Nucleus accumbens (tissue), 56 donors: ENCODE measurements around the gene SRCIN1.
"Not testable (repeated sequence)": the region's sequence is repeated elsewhere in the genome, so short reads cannot be mapped to it uniquely, and the experiment has no call there.

Experiments
- DNase-seq, 56 donors: peaks; one replicate each; lab custom pipeline; 2025; lab: John Stamatoyannopoulos, UW

Gene SRCIN1

DNA sequence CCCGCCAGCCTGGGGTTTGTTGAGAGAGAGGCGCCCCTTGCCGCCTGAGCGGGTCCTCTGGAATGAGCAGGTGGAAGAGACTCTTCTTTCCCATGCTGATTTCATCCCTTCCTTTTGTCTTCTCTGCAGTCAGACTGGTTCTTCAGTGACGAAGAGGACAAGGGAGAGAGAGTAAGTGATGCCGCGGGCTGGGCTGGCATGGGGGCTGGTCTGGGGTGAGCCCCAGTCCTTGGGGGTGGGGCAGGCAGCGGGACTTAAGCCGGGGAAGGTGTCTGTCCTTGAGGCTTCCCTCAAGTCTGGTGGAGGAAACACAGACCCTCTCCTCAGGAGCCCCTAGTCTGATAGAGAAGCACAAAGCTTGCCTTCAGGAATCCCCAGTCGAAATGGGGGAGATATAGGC is 108.1 kb downstream of the SRCIN1 start:
- not testable (repeated sequence) for DNase-seq

DNA sequence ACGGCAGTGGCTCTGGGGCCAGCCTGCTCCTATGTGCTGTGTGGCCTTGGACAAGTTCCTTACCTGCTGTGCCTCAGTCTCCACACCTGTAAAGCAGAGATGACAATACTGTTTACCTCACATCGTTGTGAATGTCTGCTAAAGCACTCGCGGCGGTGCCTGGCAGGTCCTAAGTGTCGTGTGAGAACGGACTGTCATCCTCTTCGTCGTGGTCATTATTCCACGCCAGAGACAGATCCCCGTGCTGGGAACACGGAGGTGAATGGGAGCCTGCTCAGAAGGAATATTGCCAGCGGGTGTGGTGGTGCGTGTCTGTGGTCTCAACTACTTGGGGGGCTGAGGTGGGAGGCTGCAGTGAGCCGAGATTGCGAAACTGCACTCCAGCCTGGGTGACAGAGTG is 111.6 kb downstream of the SRCIN1 start:
- DNase-seq: not testable (repeated sequence)

DNA sequence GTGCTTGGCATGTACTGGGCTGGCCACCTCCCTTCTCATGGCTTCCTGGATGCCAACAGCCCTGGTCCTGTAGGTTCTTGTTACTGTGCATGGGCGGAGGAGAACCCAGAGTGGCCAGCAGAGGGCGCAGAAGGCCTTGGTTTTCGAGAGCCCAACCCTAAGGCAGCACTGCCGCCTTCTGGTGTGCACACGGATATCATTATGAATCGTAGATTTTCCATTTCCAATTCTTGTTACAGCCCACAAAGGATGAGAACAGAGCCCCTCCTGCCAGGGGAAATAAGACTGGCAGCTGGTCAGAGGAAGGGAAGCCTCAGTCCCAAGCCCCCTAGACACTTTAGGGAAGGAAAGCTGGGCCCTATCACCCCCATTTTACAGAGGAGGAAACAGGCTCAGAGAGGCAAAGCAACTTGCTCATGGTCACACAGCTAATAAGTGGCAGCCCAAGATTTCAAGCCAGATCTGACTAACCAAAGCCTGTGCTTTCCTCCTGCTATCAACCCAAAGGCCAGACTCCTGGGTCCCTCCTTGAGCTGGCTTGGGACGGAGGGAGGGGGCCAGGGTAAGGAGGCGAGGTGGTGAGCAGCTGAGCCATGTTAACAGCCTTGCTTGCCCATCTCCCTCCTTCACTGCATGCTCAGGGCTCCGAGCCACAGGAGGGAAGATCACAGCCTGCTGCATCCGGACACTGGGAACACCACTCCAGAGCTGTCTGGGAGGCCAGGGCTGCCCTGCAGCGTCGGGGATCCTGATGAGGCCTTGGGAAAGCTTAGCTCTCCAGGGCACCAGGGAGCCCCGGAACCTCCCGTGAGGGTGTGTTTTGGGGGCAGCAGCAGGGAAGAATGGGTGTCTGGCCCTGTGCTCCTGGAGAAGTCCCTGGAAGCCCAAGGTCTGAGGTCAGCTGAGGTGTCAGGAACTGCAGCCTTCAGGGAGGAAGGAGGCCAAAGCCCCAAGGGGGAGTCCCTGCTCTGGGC is 113.4 kb downstream of the SRCIN1 start:
- DNase-seq: peak in 53 of 56 donors; percentile 27 to 96 (median 75)

DNA sequence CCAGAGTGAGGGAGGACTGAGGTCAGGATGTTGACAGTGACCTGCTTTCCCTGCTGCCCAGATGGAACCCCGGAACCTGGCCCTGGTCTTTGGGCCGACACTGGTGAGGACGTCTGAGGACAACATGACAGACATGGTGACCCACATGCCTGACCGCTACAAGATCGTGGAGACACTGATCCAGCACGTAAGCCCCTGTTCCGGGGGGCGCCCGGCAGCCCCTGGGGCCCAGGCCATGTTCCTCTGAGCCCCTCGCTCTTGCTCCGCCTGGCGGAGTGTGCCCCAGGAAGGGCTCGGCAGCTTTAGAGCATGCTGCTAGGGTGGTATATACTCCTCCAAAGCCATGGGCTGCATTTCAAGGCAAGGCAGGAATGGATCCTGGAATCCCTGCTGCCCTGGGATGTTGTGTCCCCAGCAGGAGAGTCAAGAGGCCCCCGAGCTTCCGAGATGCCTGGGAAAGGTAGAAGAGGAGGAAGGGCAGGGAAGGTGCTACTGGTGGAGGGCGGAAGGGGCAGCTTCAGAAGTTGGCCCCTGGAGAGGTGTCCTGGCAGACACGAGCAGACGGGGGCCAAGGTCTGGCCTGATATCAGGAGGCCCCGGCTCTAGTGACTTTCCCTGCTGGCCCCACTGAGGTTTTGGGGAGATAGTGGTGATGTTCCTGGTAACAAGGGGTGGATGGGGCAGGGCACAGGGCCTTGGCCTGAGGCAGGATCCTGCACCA is 114.2 kb downstream of the SRCIN1 start:
- not testable (repeated sequence) for DNase-seq

DNA sequence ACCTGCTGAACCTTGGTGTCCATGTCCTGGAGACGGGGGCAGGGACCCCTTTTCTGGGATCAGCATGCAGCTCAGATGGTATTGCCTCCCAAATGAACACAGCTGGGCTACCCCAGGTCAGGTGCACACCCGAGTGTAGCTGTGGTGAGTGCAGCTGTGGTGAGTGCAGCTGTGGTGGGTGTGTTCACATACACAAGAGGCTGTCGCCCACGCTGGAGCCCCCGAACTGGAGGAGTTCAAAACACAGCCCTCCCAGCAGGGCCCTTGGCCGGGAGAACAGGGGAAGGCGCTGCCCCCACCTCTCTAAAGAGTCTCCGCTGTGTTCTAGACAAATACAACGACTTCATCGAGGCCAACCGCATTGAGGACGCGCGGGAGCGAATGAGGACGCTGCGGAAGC is 116.0 kb downstream of the SRCIN1 start:
- not testable (repeated sequence) for DNase-seq

DNA sequence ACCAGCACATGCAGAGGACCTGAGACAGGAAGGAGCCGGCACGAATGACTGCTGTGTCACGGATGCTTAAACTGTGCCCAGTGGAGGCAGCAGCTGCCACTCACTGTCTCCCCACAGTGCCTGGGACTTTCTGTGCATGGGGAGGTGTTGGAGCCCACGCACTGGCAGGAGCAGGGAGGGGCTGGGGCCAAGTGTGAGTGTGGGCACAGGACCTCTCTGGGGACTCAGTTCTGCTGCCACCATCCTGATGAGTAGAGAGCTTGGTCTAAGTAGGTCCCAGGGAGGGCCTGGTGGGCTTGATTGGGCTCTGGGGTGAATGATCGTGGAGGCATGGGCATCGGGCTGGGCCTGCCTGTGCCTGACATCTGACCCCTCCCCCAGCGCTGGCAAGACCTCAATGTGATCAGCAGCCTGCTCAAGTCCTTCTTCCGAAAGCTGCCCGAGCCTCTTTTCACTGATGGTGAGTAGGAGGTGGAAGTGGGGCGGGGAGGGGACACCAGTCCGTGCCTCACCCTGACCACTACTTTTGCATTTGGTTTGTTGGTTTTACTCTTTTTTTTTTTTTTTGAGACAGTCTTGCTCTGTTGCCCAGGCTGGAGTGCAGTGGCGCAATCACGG is 120.0 kb downstream of the SRCIN1 start:
- DNase-seq: peak in 10 of 56 donors; percentile 10 to 54 (median 26)

DNA sequence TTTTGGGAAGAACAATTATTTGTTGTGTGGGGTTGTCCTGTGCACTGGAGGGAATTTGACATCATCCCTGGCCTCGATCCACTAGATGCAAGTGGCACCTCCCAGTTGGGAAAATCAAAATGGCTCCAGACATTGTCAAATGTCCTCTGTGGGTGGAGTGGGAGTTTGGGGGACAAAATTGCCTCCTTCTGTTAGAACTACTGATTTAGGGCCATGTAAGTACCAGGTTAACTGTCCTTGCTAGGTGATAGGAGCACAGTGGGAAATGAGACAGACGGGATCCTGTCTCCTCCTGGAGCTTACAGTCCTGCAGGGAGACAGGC is 120.6 kb downstream of the SRCIN1 start:
- no peak for DNase-seq

DNA sequence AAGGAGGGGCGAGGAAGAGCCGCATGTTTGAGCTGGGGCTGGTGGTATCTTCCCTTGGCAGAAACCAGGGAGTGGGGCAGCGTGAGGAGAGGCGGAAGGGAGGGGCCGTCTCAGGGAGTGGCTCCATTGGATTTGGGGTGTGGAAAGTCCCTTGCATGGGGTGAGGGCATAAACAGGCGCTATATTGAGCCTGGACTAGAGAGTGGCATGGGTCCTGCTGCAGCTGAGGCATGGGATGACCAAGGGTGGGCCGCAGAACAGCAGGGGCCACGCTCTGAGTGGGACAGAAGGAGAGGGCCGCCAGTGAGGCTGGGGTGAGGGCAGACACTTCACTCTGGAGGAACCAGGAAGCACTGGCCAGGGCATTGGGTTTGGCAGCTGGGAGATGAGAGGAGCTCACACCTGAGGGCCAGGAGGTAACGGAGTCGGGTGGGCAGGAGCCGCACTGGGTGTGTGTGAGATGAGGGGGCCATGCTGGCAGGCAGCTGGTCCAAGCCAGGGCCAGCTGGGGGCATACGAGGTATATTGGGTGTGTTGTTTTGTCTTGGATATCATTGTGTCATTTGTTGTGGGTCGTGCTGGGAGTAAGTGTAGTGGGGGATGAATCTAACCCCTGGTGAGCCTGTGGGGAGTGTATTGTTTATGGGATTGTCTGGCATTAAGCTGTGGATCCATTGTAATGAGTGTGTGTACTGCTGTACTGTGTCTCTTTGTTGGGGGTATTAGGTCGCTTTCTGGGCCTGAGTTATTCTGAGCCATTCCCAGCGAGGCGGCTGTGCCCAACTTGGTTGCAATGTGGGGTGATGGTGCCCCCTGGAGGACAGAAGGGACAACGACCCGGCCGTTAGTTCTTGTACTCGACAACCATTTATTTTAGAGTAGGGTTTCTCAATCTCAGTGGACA is 121.3 kb downstream of the SRCIN1 start:
- peak in 51 of 56 donors; percentile 13 to 90 (median 76) for DNase-seq

DNA sequence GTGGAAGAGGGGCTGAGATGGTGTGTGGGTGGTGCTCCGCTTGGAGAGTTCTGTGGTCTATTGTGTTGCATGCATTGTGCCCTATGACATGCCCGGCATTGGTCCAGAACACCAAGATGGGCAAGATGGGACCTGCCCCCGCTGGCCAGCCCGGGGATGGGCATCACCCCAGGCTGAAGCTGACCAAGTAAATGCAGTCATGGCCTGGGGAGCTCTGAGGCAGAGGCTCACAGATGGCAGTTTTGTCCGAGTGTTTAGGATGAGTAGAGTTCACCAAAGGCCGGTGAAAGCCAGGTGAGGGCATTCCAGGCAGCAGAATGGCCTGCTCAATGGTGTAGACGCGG is 123.1 kb downstream of the SRCIN1 start:
- not testable (repeated sequence) for DNase-seq

DNA sequence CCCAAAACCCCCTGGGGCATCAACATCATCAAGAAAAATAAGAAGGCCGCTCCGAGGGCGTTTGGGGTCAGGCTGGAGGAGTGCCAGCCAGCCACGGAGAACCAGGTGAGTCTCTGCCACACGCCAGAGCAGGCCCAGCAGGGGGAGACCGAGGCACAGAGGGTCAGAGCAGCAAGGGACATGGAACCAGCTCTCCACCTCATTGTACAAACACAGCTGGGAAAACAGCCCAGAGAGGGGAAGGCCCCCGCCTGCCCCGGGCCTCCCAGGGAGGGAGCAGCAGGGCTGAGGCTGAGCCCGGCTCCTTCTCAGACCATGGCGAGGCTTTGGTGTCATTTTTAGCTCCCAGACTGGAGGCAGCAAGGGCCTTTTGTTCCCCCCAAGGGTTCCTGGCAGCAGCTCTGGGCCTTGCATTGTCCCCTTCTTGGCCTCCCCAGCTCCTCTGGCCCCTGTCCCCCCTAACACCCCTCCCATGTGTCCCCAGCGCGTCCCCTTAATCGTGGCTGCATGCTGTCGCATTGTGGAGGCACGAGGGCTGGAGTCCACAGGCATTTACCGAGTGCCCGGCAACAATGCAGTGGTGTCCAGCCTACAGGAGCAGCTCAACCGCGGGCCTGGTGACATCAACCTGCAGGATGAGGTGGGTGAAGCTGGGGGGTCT is 123.6 kb downstream of the SRCIN1 start:
- DNase-seq: peak in 49 of 56 donors; percentile 18 to 88 (median 68)
